HG03520 (cell line): ENCODE measurements around the gene ROR2.
"Not testable (repeated sequence)": the region's sequence is repeated elsewhere in the genome, so short reads cannot be mapped to it uniquely, and the experiment has no call there.

Source experiments
- ATAC-seq: cut with Tn5 transposase; IDR thresholded peaks from one replicate; pipeline ENCODE4 v1.9.1; 2021; ENCODE audit warnings: mild to moderate bottlenecking, moderate library complexity; ENCODE audit not compliant: unreplicated experiment

ROR2 gene

DNA sequence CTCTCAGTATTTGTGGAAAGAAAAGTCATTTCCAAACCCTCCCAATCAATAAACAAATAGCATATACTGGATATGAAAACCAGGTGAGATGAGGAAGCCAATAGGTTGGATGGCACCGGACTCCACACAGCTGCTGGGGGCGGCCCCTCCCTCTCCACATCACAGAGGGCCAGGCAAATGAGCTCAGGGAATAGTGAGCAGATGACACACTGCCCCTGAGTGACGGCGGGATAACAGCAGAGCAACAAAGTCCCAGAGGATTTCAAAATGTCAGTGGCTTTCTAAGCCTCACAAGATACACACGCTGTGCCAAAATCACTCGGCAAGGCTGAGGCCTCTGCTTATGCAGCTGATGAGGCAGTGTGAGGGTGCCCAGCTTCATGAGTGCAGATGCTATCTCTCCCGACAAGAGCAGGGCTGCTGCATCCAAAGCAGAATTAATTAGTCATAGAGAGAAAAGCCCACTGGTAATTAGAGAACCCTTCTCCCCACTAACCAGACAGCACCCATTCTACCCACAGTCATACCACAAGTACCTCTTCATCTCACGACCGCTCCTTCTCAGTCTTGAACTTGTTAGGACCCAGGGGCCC lies 291.4 kb downstream of the ROR2 start:
- ATAC-seq = no peak

DNA sequence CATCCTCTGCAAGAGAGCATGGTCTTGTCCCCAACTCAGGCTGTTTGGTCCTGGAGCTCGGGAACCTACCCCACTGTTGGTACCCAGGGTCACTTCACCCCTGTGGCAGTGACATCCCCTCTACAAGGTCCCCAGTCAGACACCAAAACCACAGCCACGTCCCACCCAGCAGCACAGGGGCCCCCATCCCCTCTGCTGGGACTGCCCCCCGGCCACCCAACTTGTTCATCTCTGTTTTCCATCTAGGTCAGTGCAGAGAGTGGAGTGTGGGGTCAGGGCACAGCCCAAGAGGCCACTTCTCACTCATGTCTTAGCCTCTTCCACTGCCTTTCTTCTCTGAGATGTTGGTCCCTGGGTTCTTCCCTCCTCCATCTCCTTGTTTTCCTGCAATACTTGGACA lies 292.5 kb downstream of the ROR2 start:
- ATAC-seq = no peak

DNA sequence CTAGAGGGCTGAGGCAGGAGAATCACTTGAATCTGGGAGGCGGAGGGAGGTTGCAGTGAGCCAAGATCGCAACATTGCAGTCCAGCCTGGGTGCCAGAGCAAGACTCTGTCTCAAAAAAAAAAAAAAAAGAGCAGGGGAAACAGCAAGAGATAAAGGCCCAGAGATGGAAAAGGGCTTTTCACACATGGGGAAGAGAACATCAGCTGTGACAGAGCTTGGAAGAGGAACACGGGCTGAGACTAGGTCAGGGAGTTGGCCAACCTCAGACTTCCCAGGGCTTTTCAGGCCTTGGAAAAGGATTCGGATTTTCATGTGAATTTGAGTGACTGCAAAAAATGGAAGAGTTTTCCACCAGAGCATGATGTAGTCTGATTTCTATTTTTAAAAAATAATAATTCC lies 294.4 kb downstream of the ROR2 start:
- no peak for ATAC-seq

DNA sequence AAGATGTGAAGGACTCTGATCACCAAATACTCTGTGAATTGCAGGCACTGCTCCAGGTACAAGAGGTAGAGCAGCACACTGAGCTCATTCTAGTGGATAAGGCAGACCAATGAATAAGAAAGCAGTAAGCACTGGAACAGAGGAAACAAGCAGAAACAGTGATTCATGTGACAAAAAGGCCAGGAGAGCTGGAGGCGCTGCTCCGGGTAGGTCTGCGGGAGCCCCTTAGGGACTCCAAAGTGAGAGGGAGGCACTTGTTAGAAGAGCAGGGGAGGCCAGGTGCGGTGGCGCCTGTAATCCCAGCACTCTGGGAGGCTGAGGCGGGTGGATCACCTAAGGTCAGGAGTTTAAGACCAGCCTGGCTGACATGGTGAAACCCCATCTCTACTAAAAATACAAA lies 294.8 kb downstream of the ROR2 start:
- ATAC-seq = no peak

DNA sequence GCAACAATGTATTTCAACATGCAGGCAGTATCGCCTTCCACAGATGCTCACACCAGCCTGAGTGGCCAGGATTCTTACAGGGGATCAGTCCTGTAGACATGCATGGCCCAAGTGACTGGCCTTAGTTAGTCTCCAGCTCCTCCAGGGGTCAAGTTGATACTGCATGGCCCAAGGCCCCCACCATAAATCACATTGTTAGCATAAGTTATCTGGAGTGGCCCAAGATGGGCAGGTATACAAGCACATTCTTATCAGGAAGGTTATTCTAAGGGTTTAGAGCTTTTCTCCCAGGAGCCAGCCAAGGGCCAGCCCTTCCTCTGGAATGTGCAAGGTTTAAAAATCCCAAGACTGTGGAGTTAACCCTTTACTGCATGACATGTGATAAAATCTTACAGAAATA lies 295.5 kb downstream of the ROR2 start:
- no peak for ATAC-seq

DNA sequence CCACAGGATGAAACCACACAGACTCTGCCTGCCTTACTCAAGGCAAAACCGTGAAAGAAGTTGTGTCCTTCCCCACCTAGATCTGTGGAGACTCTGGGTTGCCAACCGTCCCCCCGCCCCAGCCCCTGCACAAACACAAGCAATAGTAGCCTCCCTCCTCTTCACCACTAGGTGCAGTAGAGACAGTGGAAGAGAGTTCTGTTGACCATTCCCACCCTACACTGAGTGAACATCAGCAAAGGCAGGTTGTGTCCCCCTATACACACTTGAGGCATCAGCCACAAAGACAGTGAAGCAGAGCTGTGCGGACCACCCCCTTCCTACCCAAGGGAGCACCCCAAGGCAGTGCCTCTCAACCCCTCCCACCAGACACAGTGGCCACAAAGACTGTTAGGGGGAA lies 302.7 kb downstream of the ROR2 start:
- ATAC-seq = no peak

DNA sequence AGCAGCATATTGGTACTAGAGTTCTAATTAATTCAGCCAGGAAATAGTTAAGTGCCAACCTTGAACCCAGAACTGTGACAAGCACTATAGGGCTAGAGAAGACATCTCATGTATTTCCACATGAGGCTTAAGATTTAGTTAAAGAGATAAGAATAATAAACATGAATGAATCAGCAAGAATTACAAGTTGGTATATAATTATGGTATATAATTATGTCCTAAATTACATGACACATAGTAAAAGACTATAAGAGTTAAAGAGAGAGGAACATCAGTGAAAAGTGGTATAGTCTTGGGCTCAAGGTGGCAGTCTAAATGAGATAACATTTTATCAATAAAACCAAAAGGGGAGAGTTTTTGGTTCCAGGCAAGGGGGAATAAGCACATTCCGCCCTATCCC lies 303.3 kb downstream of the ROR2 start:
- ATAC-seq = no peak

DNA sequence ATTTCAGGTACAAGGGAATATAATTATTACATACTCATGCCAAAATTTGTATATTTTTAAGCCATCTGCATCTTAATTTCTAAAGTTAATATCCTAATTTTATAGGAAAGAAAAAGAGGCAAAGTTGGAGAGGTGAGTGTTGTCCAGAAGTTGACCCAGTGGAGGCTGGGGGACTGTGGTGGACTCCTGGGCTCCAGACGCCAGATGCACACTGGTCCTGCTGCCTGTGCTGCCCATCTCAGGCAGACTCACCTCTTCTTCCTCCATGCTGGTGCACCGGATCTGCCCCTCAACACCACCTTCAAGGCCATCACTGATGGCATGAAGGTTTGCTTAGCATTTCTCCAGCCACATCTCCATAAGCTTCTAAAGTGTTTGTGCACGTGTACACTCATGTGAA lies 305.6 kb downstream of the ROR2 start:
- no peak for ATAC-seq

DNA sequence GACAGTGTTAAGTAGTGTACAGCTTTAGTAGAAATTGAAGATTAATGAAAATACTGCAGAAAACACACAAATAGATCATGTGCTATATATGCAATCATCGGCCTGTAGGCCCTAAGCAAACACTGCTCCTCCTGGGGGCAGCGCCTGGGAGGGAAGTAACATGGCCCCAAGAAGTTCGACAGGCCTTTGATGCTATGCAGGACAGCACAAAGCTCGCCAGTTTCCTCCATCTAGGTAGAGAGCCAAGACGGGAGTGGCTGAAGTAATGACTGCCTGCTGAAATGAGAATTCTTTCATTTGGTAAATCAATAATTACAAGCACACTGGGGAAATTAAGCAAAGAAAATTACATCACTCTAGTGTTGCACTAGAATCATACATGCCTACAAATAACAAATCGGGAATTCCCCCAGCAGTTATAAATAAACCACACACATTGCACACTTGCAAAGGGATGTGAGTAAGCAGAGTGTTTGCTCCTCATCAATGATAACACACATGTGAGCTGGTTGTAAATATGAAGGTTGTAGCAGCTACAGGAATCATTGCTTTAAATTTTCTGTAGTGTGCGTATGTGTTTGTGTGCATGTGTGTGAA lies 306.4 kb downstream of the ROR2 start:
- ATAC-seq = no peak

DNA sequence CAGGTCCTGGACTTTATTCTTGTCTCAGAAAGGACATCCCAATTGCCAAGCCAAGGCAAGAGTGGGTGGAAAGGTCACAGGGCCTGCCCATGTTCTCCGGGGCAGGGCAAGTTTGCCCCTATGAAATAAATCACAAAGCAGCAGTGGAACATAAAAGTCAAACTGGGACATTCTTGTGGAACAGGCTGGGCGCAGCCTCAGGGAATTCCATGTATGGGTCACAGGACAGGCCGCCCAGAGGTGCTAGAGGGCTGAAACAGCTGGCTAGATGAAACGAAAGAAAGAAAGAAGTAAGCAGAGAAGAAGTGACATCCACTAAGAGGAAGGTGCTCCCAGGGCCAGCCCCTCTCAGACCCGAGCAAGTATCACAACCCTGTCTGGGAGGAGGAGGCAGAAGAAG lies 307.3 kb downstream of the ROR2 start:
- ATAC-seq = no peak

DNA sequence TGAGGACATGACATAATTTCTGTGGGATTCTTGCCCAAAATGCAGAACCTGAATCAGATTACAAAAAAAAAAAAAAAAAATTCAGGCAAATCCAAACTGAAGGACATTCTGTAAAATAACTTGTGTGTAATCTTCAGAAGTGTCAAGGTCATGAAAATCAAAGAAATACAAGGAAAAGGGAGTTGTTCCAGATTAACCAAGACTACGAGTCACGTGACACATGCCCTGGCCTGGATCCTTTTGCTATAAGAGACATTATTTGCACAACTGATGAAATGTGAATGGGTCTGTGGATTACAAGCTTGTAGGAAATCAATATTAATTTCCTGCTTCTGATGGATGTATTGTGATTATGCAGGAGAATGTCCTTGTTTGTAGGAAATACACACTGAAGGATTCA lies 309.6 kb downstream of the ROR2 start:
- ATAC-seq = no peak

DNA sequence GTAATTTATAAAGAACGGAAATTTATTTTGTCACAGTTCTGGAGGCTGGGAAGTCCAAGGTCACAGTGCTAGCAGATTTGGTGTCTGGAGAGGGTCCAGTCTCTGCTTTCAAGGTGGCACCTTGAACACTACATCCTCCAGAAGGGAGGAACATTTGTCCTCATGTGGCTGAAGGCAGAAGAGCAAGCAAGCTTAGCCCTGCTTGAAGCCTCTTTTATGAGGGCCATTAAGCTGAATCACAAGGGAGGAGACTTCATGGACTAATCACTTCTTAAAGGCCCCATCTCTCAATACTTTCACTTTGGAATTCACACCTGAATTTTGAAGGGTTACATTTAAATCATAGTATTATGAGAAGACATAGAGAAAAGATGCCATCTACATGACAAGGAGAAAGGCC lies 311.0 kb downstream of the ROR2 start:
- no peak for ATAC-seq

DNA sequence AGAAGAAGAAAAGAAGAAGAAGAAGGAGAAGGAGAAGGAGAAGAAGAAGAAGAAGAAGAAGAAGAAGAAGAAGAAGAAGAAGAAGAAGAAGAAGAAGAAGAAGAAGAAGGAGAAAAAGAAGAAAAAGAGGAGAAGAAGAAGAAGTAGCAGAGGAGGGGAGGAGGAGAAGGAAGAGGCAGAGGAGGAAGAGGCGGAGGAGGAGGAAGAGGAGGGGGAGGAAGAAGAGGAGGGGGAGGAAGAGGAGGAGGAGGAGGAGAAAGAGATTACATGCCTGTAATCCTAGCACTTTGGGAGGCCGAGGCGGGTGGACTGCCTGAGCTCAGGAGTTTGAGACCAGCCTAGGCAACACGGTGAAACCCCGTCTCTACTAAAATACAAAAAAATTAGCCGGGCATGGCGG lies 315.2 kb downstream of the ROR2 start:
- not testable (repeated sequence) for ATAC-seq

DNA sequence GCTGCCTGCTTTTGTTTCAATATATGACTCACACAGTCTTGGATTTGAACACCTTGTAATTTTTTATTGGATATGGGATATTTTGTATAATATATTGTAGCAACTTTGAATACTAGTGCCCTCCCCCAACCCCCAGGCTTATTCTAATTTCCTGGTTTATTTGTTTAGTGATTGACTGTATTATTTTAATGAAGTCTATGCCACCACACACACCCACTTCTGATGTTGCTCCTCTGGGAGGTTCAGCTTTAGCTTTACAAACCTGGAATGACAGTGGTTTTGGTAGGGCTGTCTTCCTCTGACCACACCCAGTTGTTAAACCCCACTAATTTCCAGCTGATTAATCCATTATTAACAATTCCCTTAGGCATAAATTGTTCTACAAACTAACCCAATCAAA lies 320.3 kb downstream of the ROR2 start:
- ATAC-seq = no peak

DNA sequence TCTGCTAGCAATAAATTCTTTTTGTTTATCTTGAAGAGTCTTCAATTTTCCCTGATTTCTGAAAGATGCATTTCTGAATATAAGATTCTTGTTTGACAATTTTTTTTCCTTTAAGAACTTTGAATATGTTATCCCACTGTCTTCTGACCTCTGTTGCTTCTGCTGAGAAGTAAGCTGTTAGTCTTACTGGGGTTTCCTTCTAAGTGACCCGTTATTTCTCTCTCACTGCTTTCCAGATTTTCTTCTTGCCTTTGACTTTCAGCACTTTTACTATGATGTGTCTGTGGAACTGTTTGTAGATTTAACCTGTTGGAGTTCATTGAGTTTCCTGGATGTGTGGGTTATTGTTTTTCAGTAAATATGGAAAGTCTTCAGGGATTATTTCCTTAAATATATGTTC lies 321.1 kb downstream of the ROR2 start:
- no peak for ATAC-seq

DNA sequence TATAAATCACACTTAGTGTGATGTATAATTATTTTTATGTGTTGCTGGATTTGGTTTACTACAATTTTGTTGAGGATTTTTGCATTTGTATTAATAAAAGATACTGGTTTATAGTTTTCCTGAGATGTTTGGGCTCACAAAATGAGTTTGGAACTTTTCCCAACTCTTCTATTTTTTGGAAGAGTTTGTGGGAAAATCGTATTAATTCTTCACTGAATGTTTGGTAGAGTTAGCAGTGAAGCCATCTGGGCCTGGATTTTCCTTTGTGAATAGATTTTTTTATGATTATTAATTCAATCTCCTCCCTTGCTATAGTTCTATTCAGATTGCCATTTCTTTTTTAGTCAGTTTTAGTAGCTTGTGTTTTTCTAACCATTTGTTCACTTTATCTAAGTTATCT lies 324.7 kb downstream of the ROR2 start:
- no peak for ATAC-seq

DNA sequence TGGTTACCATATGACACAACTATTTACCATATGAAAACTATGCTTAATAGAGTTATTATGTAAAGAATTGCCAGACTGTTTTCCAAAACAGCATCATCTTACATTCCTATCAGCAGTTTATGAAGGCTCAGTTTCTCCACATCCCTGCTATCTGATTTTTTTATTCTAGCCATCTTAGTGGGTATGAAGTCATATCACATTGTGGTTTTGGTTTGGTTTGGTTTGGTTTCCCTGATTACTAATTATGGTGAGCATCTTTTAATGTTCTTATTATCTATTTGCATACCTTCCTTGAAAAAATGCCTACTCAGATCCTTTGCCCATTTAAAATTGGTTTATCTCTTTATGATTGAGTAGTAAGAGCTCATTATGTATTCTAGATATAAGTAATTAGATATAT lies 327.0 kb downstream of the ROR2 start:
- no peak for ATAC-seq

DNA sequence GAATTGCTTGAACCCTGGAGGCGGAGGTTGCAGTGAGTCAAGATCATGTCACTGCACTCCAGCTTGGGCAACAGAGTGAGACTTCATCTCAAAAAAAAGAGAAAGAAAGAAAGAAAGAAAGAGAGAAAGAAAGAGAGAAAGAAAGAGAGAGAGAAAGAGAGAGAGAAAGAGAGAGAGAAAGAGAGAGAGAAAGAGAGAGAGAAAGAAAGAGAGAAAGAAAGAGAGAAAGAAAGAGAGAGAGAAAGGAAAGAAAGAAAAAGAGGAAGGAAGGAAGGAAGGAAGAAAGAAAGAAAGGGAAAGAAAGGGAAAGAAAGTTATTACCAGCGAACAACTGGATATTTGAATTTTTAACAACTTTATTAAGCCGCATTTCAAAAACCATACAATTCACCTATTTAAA lies 327.9 kb downstream of the ROR2 start:
- ATAC-seq = not testable (repeated sequence)

DNA sequence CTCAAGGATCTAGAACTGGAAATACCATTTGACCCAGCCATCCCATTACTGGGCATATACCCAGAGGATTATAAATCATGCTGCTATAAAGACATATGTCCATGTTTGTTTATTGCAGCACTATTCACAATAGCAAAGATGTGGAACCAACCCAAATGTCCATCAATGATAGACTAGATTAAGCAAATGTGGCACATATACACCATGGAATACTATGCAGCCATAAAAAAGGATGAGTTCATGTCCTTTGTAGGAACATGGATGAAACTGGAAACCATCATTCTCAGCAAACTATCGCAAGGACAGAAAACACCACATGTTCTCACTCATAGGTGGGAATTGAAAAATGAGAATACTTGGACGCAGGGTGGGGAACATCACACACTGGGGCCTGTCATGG lies 336.0 kb downstream of the ROR2 start:
- ATAC-seq = not testable (repeated sequence)

DNA sequence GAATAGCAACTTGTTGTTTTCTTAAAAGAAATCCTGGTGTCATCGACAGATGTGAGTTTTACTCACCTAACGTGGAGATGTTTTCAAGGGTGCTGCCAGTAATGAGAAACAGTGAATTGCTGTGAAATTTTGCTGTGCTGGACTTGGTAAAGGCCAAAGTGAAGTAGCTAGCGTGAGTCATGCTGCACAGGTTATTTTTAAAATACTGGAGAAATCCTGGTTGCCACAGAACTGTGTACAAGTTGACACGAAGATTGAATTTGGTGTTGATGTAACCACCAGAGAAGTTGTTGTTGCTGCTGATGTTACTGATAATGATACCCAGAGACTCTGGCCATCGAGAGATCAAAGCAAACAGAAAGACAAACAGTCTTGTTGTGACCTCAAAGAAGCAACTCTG lies 338.4 kb downstream of the ROR2 start:
- no peak for ATAC-seq

DNA sequence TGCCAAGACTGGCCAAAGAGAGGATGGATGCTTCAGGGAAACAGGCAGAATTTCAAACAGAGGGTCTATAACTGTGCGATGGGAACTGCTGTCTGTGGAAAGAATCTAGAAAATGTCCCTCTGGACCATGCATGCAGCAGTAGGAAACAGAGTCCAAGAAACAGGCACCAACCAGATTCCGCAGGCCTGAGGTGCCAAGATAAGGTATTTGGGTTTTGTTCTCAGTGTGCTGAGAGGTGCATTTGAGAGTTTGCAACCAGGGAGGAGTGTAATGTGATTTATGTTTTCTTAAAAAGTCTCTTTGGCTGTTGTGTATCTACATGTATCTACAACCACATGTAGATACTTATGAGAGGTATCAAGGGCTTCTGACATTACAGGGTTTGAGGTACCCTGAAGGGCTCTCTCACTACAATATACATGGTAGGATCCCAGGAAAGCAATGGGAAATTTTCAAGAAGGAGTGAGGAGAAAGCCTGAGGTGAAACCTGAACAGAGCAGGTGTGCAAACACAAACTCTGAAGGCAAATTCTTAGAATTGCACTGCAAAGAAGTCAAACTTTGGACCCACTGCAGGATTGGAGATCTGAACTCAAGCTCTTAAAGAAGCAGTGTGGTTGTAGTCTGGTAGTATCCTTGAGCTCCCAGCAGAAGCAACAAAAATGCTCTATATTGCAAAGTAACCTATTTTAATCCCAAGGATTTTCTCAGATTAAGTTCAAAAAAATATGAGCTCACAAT lies 343.6 kb downstream of the ROR2 start:
- ATAC-seq = no peak

DNA sequence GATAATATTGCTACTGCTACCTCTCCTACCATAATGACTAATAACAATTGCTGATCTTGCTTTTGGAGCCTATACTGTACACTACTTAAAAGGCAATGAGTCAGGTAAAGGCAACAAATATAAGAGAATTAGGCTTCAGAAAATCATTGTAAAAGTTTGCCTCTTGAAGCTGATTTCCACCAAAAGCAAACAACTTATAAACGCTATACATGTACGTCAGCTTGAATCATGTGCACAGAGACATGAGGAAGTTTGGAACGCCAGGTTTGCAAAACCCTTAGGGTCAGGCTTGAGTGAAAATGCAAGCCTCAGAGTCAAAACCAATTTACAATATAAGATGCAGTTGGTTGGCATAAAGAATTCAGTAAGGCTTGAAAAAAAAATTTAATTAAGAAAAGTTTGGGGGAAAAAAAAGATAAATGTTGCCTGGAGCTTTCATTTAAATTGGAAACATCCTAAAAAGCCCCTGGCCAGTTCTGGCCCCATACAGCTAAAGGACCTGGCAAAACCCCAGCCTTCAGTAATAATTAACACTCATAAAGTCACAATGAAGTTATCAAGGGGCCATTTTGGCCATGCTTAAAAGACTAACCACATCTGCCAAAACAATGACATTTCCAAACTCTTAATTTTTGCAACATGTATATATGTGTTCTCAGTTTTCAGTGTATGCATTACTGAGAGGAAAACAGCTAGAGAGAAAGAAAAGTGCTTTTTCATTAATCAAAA lies 345.4 kb downstream of the ROR2 start:
- ATAC-seq = no peak
